Left lung (tissue), 10 donors: ENCODE data around the gene IGDCC3. TPM values are rescaled to one million over a fixed set of nuclear protein-coding genes. Genes with fewer than 3 reads are reported as not detected.

ENCODE experiments used
- ATAC-seq: fragments of 200-7000 bp; cut with Tn5 transposase; one replicate; pipeline ENCODE4 v1.9.1; 2020; ENCODE audit warnings: moderate library complexity
- DNase-seq, 4 donors: peaks; one replicate each; pipeline ENCODE4 v3.0.0-alpha.2; 2013 to 2020
- H3K27ac ChIP-seq, 2 donors: fragments of 200-600 bp; sonication (generic) in 1 of 2; one replicate each; pipeline versions ENCODE4 v1.5.0 to v1.8.0; 2020 to 2021
- H3K27me3 ChIP-seq, 2 donors: fragments of 200-600 bp; sonication (generic) in 1 of 2; one replicate each; pipeline versions ENCODE4 v1.5.0 to v1.8.0; 2020 to 2021
- H3K36me3 ChIP-seq, 2 donors: fragments of 200-600 bp; sonication (generic) in 1 of 2; one replicate each; pipeline versions ENCODE4 v1.5.0 to v1.8.0; 2020 to 2021
- H3K4me1 ChIP-seq, 2 donors: fragments of 200-600 bp; one replicate each; pipeline ENCODE4 v1.8.0; 2021
- H3K4me3 ChIP-seq, 2 donors: fragments of 200-600 bp; sonication (generic) in 1 of 2; one replicate each; pipeline versions ENCODE4 v1.5.0 to v1.8.0; 2020 to 2021; ENCODE audit warnings: mild to moderate bottlenecking in 1 of 2
- H3K9me3 ChIP-seq, 2 donors: fragments of 200-600 bp; sonication (generic) in 1 of 2; one replicate each; pipeline versions ENCODE4 v1.5.0 to v1.8.0; 2020 to 2021
- intact Hi-C, 2 donors: fragments of 100-400 bp; cut with DNase I; formaldehyde crosslinking; loops; one replicate each; pipeline versions ENCODE4 v1.11.2 to v1.14.2; 2022
- polyA plus RNA-seq, 6 donors: library from polyadenylated mRNA; unstranded; fragments of 120-200 nt; gene quantifications; one replicate each; pipeline ENCODE4 v1.2.1, GENCODE V29; 2013; ENCODE audit not compliant: insufficient read length in 6 of 6
- total RNA-seq, 2 donors: library from RNA; stranded (reverse); fragmentation: NEBNext Ultra II Directional; extraction: Animal tissue kit (Norgen Biotek cat#: 25700); gene quantifications; one replicate each; pipeline ENCODE4 v1.2.1, GENCODE V29; 2021
- TF ChIP-seq, protein P1 (sequence below), 2 donors: fragments of 200-600 bp; sonication (generic) in 1 of 2; IDR thresholded peaks; one replicate each; pipeline versions ENCODE4 v1.5.0 to v1.8.0; 2021; ENCODE audit warnings: antibody characterized with exemption in 2 of 2
- donor health status: DM: no; HTN: yes; CAD: no.
- donor health status: DM: no; HTN: no; CAD: no.

IGDCC3 gene
- total and polyA plus RNA-seq, 8 donors = 0.20 to 12.8 (median 11.5) TPM; not detected in 1

DNA sequence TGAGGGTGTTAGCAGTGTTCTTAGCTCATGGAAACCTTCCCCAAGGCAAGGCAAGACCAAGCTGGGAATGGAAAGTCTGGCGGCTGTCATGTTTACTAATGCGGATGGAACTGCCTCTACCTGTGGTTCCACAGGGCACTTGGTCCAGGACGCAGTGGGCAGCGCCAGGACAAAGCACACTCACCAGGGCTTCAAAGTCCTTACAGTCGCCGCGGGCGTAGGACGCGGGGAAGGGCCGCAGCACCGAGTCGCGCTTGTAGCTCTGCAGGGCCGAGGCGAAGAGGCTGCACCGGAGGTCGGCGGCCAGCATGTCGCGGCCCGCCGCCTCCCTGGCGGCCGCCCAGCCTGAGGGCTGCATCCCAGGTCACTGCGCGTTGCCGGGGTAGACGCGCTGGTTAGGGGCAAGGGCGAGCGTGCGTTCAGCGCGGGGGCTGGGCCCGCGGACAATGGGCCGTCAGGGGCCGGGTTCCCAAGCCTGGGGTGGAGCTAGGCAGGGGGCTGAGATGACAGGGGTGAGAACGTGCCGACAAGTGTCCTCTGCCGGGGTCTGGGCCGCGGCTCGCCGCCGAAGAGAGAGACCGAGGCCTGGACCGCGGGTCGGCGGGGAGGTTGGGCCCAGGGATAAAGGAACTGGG is 91.6 kb downstream of the IGDCC3 start:
- intact Hi-C loops = no loop called here
- H3K27me3 ChIP-seq = no peaks in the 10 kb centered on the region
- peak overlapping the region; percentile 59 to 70 for H3K4me3 ChIP-seq
- DNase-seq (peak in 3 of 4 donors; percentile 28 to 88 (median 42)), ATAC-seq (peak; percentile 63)
- peaks cover 12 to 17% of the 10 kb centered on the region in 2 donors for H3K4me1 ChIP-seq
- H3K27ac ChIP-seq = peak overlapping the region; percentile 80 to 82
- H3K9me3 ChIP-seq = no peaks in the 10 kb centered on the region
- no peaks in the 10 kb centered on the region for H3K36me3 ChIP-seq
- TF ChIP-seq, protein P1, sequence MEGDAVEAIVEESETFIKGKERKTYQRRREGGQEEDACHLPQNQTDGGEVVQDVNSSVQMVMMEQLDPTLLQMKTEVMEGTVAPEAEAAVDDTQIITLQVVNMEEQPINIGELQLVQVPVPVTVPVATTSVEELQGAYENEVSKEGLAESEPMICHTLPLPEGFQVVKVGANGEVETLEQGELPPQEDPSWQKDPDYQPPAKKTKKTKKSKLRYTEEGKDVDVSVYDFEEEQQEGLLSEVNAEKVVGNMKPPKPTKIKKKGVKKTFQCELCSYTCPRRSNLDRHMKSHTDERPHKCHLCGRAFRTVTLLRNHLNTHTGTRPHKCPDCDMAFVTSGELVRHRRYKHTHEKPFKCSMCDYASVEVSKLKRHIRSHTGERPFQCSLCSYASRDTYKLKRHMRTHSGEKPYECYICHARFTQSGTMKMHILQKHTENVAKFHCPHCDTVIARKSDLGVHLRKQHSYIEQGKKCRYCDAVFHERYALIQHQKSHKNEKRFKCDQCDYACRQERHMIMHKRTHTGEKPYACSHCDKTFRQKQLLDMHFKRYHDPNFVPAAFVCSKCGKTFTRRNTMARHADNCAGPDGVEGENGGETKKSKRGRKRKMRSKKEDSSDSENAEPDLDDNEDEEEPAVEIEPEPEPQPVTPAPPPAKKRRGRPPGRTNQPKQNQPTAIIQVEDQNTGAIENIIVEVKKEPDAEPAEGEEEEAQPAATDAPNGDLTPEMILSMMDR (IDR thresholded peaks at IDR 0.05) = no peak

DNA sequence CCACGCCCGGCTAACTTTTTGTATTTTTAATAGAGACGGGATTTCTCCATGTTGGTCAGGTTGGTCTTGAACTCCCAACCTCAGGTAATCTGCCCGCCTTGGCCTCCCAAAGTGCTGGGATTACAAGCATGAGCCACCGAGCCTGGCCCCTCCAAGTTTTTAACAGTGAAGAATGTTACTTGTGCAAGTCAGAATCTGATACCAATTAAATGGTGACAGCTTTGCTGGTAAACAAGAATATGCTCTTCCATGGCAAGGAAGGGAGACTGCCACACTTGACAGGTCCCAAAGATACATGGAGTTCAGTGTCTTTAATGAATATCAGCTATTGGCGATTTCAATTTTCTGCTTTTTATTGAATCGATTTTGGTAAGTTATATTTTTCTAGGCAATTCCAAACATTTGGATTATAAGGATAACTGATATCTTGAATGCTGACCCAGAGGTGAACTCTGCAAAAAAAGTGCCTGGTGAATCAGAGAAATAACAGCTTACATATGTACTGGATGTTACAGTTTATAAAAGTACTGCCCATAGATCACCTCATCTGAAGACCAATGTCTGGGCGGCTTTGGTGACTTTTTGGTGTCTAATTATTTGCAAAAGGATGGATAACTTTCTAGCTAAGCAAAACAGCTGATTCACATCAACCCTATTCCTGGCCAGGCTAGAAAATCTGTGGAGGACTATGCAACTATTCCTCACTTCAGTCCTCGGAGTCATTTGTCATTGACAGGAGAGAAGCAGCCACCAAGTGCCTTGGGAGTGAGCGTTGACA is 92.3 kb downstream of the IGDCC3 start:
- Histone ChIP-seq H3K36me3 (no peaks in the 10 kb centered on the region), H3K4me1 (peaks cover 12 to 17% of the 10 kb centered on the region in 2 donors), H3K27me3 (no peaks in the 10 kb centered on the region), H3K4me3 (peak overlapping the region; percentile 59 to 70), H3K27ac (peak overlapping the region; percentile 80 to 82), H3K9me3 (no peaks in the 10 kb centered on the region)
- TF ChIP-seq, protein P1 (IDR thresholded peaks at IDR 0.05) = no peak
- no peak for ATAC-seq
- peak in 1 of 4 donors; percentile 13 for DNase-seq
- intact Hi-C loops = no loop called here

DNA sequence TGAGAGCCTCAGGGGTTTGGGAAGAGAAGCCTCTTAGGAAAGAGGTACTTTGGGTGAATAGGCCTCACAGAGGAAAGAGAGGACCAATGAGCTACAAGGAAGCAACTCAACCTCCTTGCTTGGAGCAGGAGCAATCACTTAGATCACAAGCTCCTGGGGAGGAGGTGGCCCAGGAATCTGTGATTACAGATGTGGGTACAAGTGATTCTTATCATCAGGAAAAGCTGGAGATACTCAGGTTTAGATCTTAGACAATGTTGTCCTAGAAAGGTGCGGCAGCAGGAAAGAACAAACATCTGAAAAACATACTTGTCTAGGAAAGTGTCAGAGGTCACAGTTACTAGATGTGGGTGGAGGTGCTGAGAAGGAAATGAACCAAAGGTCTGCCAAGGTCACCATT is 99.3 kb downstream of the IGDCC3 start:
- no peaks in the 10 kb centered on the region for H3K36me3 ChIP-seq
- intact Hi-C loops = no loop called here
- TF ChIP-seq, protein P1 (IDR thresholded peaks at IDR 0.05) = no peak
- H3K27me3 ChIP-seq = no peaks in the 10 kb centered on the region
- no peak overlapping the region for H3K4me3 ChIP-seq
- no peaks in the 10 kb centered on the region for H3K4me1 ChIP-seq
- H3K9me3 ChIP-seq = no peaks in the 10 kb centered on the region
- ATAC-seq = peak; percentile 29
- H3K27ac ChIP-seq = no peak overlapping the region
- no peak for DNase-seq

Other genes with a start within 250 kb of the IGDCC3 start
- gene PDCD7, start 244.2 kb downstream of the IGDCC3 start, total RNA-seq = 10 to 100 TPM; 15.8 to 18.8 TPM
- 10 to 100 TPM; 32.5 to 35.4 (median 34.7) TPM for gene PDCD7, start 244.2 kb downstream of the IGDCC3 start, polyA plus RNA-seq
- 10 to 100 TPM; 41.0 to 42.7 TPM for gene CLPX, start 192.7 kb downstream of the IGDCC3 start, total RNA-seq
- gene CLPX, start 192.7 kb downstream of the IGDCC3 start, polyA plus RNA-seq = 10 to 100 TPM; 62.4 to 80.5 (median 65.5) TPM
- 1 to 10 TPM; 1.4 to 8.5 TPM for gene CILP, start 166.5 kb downstream of the IGDCC3 start, total RNA-seq
- 1 to 10 TPM; 1.5 to 2.6 (median 1.6) TPM for gene CILP, start 166.5 kb downstream of the IGDCC3 start, polyA plus RNA-seq
- 1 to 10 TPM; 8.0 to 8.2 TPM for gene PARP16, start 91.1 kb downstream of the IGDCC3 start, total RNA-seq
- 10 to 100 TPM; 19.5 to 22.2 (median 20.8) TPM for gene PARP16, start 91.1 kb downstream of the IGDCC3 start, polyA plus RNA-seq
- not detected for gene RNU5A-1, start 82.0 kb downstream of the IGDCC3 start, total RNA-seq
- gene RNU5A-1, start 82.0 kb downstream of the IGDCC3 start, polyA plus RNA-seq = not detected
- 10 to 100 TPM in 1 of 2 donors, not detected in 1; 26.6 TPM for gene RNU5B-1, start 73.3 kb downstream of the IGDCC3 start, total RNA-seq
- not detected for gene RNU5B-1, start 73.3 kb downstream of the IGDCC3 start, polyA plus RNA-seq
- gene IGDCC4, start 44.9 kb upstream of the IGDCC3 start, total RNA-seq = 1 to 10 TPM; 1.9 to 5.4 TPM
- 10 to 100 TPM; 32.6 to 48.4 (median 38.8) TPM for gene IGDCC4, start 44.9 kb upstream of the IGDCC3 start, polyA plus RNA-seq
- gene DPP8, start 139.7 kb upstream of the IGDCC3 start, total RNA-seq = 10 to 100 TPM; 31.7 to 35.0 TPM
- gene DPP8, start 139.7 kb upstream of the IGDCC3 start, polyA plus RNA-seq = 10 to 100 TPM; 30.1 to 33.6 (median 31.7) TPM
- gene HACD3, start 152.5 kb upstream of the IGDCC3 start, total RNA-seq = 10 to 100 TPM; 51.1 to 86.4 TPM
- 100 to 1,000 TPM; 155 to 191 (median 167) TPM for gene HACD3, start 152.5 kb upstream of the IGDCC3 start, polyA plus RNA-seq
- 10 to 100 TPM; 32.3 to 34.6 TPM for gene INTS14, start 233.1 kb upstream of the IGDCC3 start, total RNA-seq
- gene INTS14, start 233.1 kb upstream of the IGDCC3 start, polyA plus RNA-seq = 10 to 100 TPM; 46.2 to 50.9 (median 49.7) TPM
- 1 to 10 TPM; 8.3 to 9.7 TPM for gene SLC24A1, start 243.9 kb upstream of the IGDCC3 start, total RNA-seq
- 10 to 100 TPM; 23.3 to 29.1 (median 27.0) TPM for gene SLC24A1, start 243.9 kb upstream of the IGDCC3 start, polyA plus RNA-seq